ENCODE results near the gene CCDC85A. TPM values are rescaled to one million over a fixed set of nuclear protein-coding genes. Genes with fewer than 3 reads are reported as not detected.

Gene CCDC85A
- total RNA-seq, 1 donor from 2014 or later: 16.4 TPM

- Mint-ChIP-seq H3K27ac (ENCODE audit: unreplicated experiment) (no peak overlapping the region), H3K4me3 (ENCODE audit: unreplicated experiment) (no peak overlapping the region), H3K4me1 (ENCODE audit: unreplicated experiment) (peaks cover 4% of the 10 kb centered on the region), H3K36me3 (ENCODE audit: low read depth, unreplicated experiment) (no peaks in the 10 kb centered on the region), H3K27me3 (ENCODE audit: unreplicated experiment) (no peaks in the 10 kb centered on the region), H3K9me3 (ENCODE audit: unreplicated experiment) (no peaks in the 10 kb centered on the region)
- DNase-seq (ENCODE audit: low spot score): no peak
- no peak for TF ChIP-seq CTCF (IDR thresholded peaks at IDR 0.05; ENCODE audit: unreplicated experiment)
These were observed 153.6 kb downstream of the CCDC85A start for GRCh38 chr2:56337342-56337741.

- H3K9me3 Mint-ChIP-seq (ENCODE audit: unreplicated experiment): no peaks in the 10 kb centered on the region
- peaks cover 4% of the 10 kb centered on the region for H3K4me1 Mint-ChIP-seq (ENCODE audit: unreplicated experiment)
- no peaks in the 10 kb centered on the region for H3K27me3 Mint-ChIP-seq (ENCODE audit: unreplicated experiment)
These were observed 154.4 kb downstream of the CCDC85A start for GRCh38 chr2:56338232-56338631.

GRCh38 chr2:56344771-56345170 is 161.0 kb downstream of the CCDC85A start:
- Mint-ChIP-seq H3K4me1 (ENCODE audit: unreplicated experiment) (no peaks in the 10 kb centered on the region), H3K9me3 (ENCODE audit: unreplicated experiment) (no peaks in the 10 kb centered on the region), H3K4me3 (ENCODE audit: unreplicated experiment) (no peak overlapping the region), H3K36me3 (ENCODE audit: low read depth, unreplicated experiment) (no peaks in the 10 kb centered on the region), H3K27me3 (ENCODE audit: unreplicated experiment) (no peaks in the 10 kb centered on the region), H3K27ac (ENCODE audit: unreplicated experiment) (no peak overlapping the region)
- TF ChIP-seq CTCF (IDR thresholded peaks at IDR 0.05; ENCODE audit: unreplicated experiment): no peak
- no peak for DNase-seq (ENCODE audit: low spot score)

More at GRCh38 chr2:56338232-56338631, 154.4 kb downstream of the CCDC85A start:
- H3K4me3 Mint-ChIP-seq (ENCODE audit: unreplicated experiment): no peak overlapping the region
- no peaks in the 10 kb centered on the region for H3K36me3 Mint-ChIP-seq (ENCODE audit: low read depth, unreplicated experiment)
- no peak overlapping the region for H3K27ac Mint-ChIP-seq (ENCODE audit: unreplicated experiment)
- TF ChIP-seq CTCF (IDR thresholded peaks at IDR 0.05; ENCODE audit: unreplicated experiment): no peak
- no peak for DNase-seq (ENCODE audit: low spot score)

- no peak for DNase-seq (ENCODE audit: low spot score)
- no peak for TF ChIP-seq CTCF (IDR thresholded peaks at IDR 0.05; ENCODE audit: unreplicated experiment)
- Mint-ChIP-seq H3K9me3 (ENCODE audit: unreplicated experiment) (no peaks in the 10 kb centered on the region), H3K27ac (ENCODE audit: unreplicated experiment) (no peak overlapping the region), H3K36me3 (ENCODE audit: low read depth, unreplicated experiment) (no peaks in the 10 kb centered on the region), H3K4me3 (ENCODE audit: unreplicated experiment) (no peak overlapping the region), H3K4me1 (ENCODE audit: unreplicated experiment) (no peaks in the 10 kb centered on the region), H3K27me3 (ENCODE audit: unreplicated experiment) (no peaks in the 10 kb centered on the region)
These were observed 164.1 kb downstream of the CCDC85A start for GRCh38 chr2:56347881-56348280.

GRCh38 chr2:56348392-56349210 is 164.8 kb downstream of the CCDC85A start:
- Mint-ChIP-seq H3K4me1 (ENCODE audit: unreplicated experiment) (no peaks in the 10 kb centered on the region), H3K27me3 (ENCODE audit: unreplicated experiment) (no peaks in the 10 kb centered on the region), H3K9me3 (ENCODE audit: unreplicated experiment) (no peaks in the 10 kb centered on the region), H3K27ac (ENCODE audit: unreplicated experiment) (no peak overlapping the region), H3K4me3 (ENCODE audit: unreplicated experiment) (no peak overlapping the region), H3K36me3 (ENCODE audit: low read depth, unreplicated experiment) (no peaks in the 10 kb centered on the region)
- no peak for DNase-seq (ENCODE audit: low spot score)
- TF ChIP-seq CTCF (IDR thresholded peaks at IDR 0.05; ENCODE audit: unreplicated experiment): no peak

Data from endothelial cell (in vitro differentiated cells).